Glutamatergic neuron (in vitro differentiated cells): ENCODE measurements around the gene PPP2R1B. TPM values are rescaled to one million over a fixed set of nuclear protein-coding genes. Genes with fewer than 3 reads are reported as not detected.

Experiments
- DNase-seq: peaks from one replicate; pipeline ENCODE4 v3.0.0; 2022
- H3K27ac Mint-ChIP-seq: one replicate; pipeline ENCODE4 v1.8.0; 2020; ENCODE audit warnings: mild to moderate bottlenecking, mixed read lengths, inconsistent platforms; ENCODE audit not compliant: unreplicated experiment
- H3K27me3 Mint-ChIP-seq: one replicate; pipeline ENCODE4 v1.8.0; 2020; ENCODE audit warnings: mild to moderate bottlenecking, moderate library complexity, mixed read lengths, inconsistent platforms; ENCODE audit not compliant: unreplicated experiment
- H3K36me3 Mint-ChIP-seq: one replicate; pipeline ENCODE4 v1.8.0; 2020; ENCODE audit warnings: mild to moderate bottlenecking, mixed read lengths, inconsistent platforms; ENCODE audit not compliant: unreplicated experiment
- H3K4me1 Mint-ChIP-seq: one replicate; pipeline ENCODE4 v1.8.0; 2020; ENCODE audit warnings: mild to moderate bottlenecking, low read depth, mixed read lengths, inconsistent platforms; ENCODE audit not compliant: unreplicated experiment
- H3K4me3 Mint-ChIP-seq: one replicate; pipeline ENCODE4 v1.8.0; 2020; ENCODE audit warnings: mild to moderate bottlenecking, mixed read lengths, inconsistent platforms; ENCODE audit not compliant: unreplicated experiment
- H3K9me3 Mint-ChIP-seq: one replicate; pipeline ENCODE4 v1.8.0; 2020; ENCODE audit warnings: mild to moderate bottlenecking, moderate library complexity, mixed read lengths, inconsistent platforms; ENCODE audit not compliant: unreplicated experiment
- CTCF ChIP-seq: fragments of 200-600 bp; sonication (generic); IDR thresholded peaks from one replicate; pipeline ENCODE4 v1.5.0; 2021; ENCODE audit not compliant: partially characterized antibody, unreplicated experiment
- total RNA-seq: library from RNA; stranded (reverse); fragmentation: NEBNext Ultra II Directional; extraction: Animal tissue kit (Norgen Biotek cat#: 25700); gene quantifications from one replicate; pipeline ENCODE4 v1.2.1, GENCODE V29; 2021; ENCODE audit not compliant: unreplicated experiment

The PPP2R1B gene
- total RNA-seq, 1 donor from 2014 or later, result 66.3 TPM

GRCh38 chr11:111694851-111695250 is 71.3 kb downstream of the PPP2R1B start:
- H3K4me3 Mint-ChIP-seq, result no peak overlapping the region
- TF ChIP-seq CTCF, result no peak
- H3K9me3 Mint-ChIP-seq, result no peaks in the 10 kb centered on the region
- DNase-seq, result no peak
- no peaks in the 10 kb centered on the region for H3K27me3 Mint-ChIP-seq
- no peaks in the 10 kb centered on the region for H3K36me3 Mint-ChIP-seq
- no peak overlapping the region for H3K27ac Mint-ChIP-seq
- H3K4me1 Mint-ChIP-seq, result peaks cover 6% of the 10 kb centered on the region

- Mint-ChIP-seq H3K27ac (no peak overlapping the region), H3K27me3 (no peaks in the 10 kb centered on the region), H3K9me3 (no peaks in the 10 kb centered on the region), H3K4me1 (peaks cover 6% of the 10 kb centered on the region), H3K36me3 (no peaks in the 10 kb centered on the region), H3K4me3 (no peak overlapping the region)
- TF ChIP-seq CTCF, result no peak
- DNase-seq, result no peak
Observed at GRCh38 chr11:111693224-111693937, 72.8 kb downstream of the PPP2R1B start.

DNA sequence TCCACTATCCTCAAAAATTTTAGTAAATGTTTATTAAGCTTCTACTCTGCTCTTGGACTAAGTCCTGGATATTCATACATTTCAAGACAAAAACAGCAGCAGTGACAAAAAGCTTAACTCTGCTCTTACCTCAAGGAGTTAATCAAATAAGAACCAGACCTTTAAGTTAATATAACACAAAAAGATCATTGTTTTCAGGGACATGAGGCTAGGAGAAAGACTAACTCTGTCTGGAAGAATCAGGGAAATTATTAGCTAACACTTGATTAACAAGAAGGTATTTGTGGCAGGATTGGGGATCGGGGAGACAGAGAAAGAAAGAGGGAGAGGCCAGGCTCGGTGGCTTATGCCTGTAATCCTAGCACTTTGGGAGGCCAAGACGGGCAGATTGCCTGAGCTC is 74.4 kb downstream of the PPP2R1B start:
- H3K4me3 Mint-ChIP-seq, result no peak overlapping the region
- no peak for TF ChIP-seq CTCF
- DNase-seq, result no peak
- H3K4me1 Mint-ChIP-seq, result peaks cover 6% of the 10 kb centered on the region
- H3K27ac Mint-ChIP-seq, result no peak overlapping the region
- H3K36me3 Mint-ChIP-seq, result no peaks in the 10 kb centered on the region
- H3K27me3 Mint-ChIP-seq, result no peaks in the 10 kb centered on the region
- H3K9me3 Mint-ChIP-seq, result no peaks in the 10 kb centered on the region

GRCh38 chr11:111691176-111691575 is 75.0 kb downstream of the PPP2R1B start:
- Mint-ChIP-seq H3K36me3 (no peaks in the 10 kb centered on the region), H3K4me3 (no peak overlapping the region), H3K27me3 (no peaks in the 10 kb centered on the region), H3K9me3 (no peaks in the 10 kb centered on the region), H3K27ac (no peak overlapping the region), H3K4me1 (peaks cover 6% of the 10 kb centered on the region)
- TF ChIP-seq CTCF, result no peak
- DNase-seq, result no peak

DNA sequence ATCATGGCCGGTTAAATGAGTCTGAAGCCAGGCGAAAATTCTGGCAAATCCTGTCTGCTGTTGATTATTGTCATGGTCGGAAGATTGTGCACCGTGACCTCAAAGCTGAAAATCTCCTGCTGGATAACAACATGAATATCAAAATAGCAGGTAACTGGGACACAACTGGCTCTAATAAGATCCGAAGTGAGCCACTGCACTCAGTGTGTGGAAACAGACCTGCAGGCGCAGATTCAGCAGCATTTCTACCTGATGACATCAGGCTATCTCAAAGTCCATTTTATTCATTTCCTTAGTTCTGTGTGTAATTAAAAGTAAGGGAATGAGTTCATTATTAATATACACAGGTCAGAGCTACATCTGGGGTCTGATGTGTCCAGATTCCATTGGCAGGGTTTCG is 78.2 kb downstream of the PPP2R1B start:
- H3K36me3 Mint-ChIP-seq, result no peaks in the 10 kb centered on the region

More for the DNA sequence above, 78.2 kb downstream of the PPP2R1B start:
- Mint-ChIP-seq H3K9me3 (no peaks in the 10 kb centered on the region), H3K27me3 (no peaks in the 10 kb centered on the region), H3K27ac (no peak overlapping the region), H3K4me1 (no peaks in the 10 kb centered on the region), H3K4me3 (no peak overlapping the region)
- TF ChIP-seq CTCF, result no peak
- no peak for DNase-seq
